HFFc6 (cell line): ENCODE measurements around the gene BCAM. TPM values are rescaled to one million over a fixed set of nuclear protein-coding genes. Genes with fewer than 3 reads are reported as not detected.
A peak's percentile ranks its signal among the peaks of the same experiment; 100 is the strongest.
"Not testable (repeated sequence)": the region's sequence is repeated elsewhere in the genome, so short reads cannot be mapped to it uniquely, and the experiment has no call there.

Source experiments
- DNase-seq: peaks from one replicate; pipeline ENCODE4 v3.0.0-alpha.2; 2018
- H3K27ac Mint-ChIP-seq: 2 replicates; pipeline ENCODE4 v1.8.0; 2020; ENCODE audit warnings: mild to moderate bottlenecking, mixed read lengths
- H3K27me3 Mint-ChIP-seq: 2 replicates; pipeline ENCODE4 v1.8.0; 2021; ENCODE audit warnings: mild to moderate bottlenecking, moderate library complexity, mixed read lengths; ENCODE audit not compliant: insufficient read depth
- H3K36me3 Mint-ChIP-seq: 2 replicates; pipeline ENCODE4 v1.8.0; 2021; ENCODE audit warnings: low read depth, mixed read lengths
- H3K4me1 Mint-ChIP-seq: 2 replicates; pipeline ENCODE4 v1.8.0; 2020; ENCODE audit warnings: low read depth, mixed read lengths
- H3K4me3 Mint-ChIP-seq: 2 replicates; pipeline ENCODE4 v1.8.0; 2020; ENCODE audit warnings: mild to moderate bottlenecking, moderate library complexity, mixed read lengths
- H3K9me3 Mint-ChIP-seq: 2 replicates; pipeline ENCODE4 v1.8.0; 2020; ENCODE audit warnings: mild to moderate bottlenecking, mixed read lengths
- CTCF ChIP-seq: fragments of 200-600 bp; sonication (generic); IDR thresholded peaks from 2 replicates; pipeline ENCODE4 v1.5.0; 2021; ENCODE audit warnings: antibody characterized with exemption, mild to moderate bottlenecking
- total RNA-seq, 6 experiments: library from RNA; stranded (reverse); fragmentation: NEBNext Ultra II Directional; extraction: Animal tissue kit (Norgen Biotek cat#: 25700); gene quantifications; 2 replicates in 1 of 6; 3 replicates in 5 of 6; pipeline ENCODE4 v1.2.3, GENCODE V29; 2021

The BCAM gene
- total RNA-seq, 6 experiments from 2014 or later = 5.5 to 6.2 (median 6.0) TPM

DNA sequence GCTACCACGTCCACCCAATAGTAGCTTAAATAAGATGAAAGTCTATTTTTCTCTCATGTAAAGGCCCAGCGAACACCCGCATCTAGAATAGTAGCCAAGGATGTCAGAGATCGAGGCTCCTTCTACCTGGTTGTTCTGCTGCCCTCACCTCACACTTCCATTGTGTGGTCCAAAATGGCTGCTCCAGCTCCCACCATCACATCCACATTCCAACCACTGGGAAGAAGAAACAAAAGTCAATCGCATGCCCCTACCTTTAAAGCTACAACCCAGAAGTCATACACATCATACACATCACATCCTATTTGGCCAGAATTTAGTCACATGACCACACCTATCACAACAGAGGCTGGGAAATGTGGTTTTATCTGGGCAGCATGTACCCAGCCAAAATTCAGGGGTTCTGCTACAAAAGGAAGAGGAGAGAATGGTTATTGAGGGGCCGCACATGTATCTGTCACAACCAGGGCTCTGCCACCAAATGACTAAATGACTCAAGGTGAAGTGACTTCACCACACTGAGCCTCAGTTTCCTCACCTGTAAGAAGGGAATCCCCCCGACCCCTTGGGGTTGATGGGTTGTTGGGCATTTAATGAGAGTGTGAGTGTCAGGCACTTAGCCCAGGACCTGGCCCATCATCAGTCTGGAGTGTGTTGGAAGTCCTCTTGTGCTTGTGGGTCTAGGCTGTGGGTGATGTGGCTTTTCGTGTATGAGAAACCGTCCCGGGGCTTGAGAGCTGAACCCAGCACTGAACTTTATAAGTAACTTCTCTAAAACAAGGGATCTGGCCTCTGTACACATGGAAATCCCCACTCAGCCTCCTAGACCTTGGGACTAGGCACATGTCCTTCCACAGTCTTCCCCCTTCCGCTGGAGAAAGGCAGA, 41.4 kb upstream of the BCAM start:
- Mint-ChIP-seq H3K4me1 (peaks cover 32% of the 10 kb centered on the region), H3K36me3 (no peaks in the 10 kb centered on the region), H3K27me3 (peaks cover 5% of the 10 kb centered on the region; the same call in 1 of the 2 replicates), H3K27ac (no peak overlapping the region), H3K9me3 (no peaks in the 10 kb centered on the region), H3K4me3 (no peak overlapping the region)
- DNase-seq = no peak
- 0 out of 2 replicates have a peak, but pooled peaks have one; percentile 8 for TF ChIP-seq CTCF

DNA sequence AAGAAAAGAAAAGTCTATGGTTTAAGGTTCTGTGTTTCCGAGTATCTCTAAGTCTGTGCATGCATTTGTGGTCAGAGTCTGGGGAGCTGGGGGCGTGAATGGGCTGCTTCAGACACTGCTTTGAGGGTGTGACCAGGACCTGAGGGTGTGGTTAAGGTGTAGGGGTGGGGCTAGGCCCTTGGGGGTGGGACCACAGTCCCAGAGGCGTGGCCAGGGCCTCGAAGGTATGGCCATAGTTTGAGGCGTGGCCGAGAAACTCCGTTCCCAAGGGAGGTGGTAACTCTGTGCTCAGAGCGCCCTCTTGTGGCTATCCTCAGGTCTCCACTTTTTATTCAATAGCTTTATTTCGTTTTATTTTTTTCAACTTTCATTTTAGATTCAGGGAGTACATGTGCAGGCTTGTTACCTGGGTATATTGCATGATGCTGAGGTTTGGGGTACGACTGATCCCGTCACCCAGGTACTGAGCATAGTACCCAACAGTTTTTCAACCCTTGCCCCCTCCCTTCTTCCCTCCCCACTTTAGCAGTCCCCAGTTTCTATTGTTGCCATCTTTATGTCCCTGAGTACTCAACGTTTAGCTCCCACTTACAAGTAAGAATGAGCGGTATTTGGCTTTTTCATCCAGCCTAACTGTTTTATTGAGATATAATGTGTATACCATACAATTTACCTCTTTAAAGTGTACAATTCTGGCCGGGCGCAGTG, 38.2 kb upstream of the BCAM start:
- peaks cover 2% of the 10 kb centered on the region; the same call in 1 of the 2 replicates for H3K27me3 Mint-ChIP-seq
- TF ChIP-seq CTCF = peak; percentile 97
- H3K9me3 Mint-ChIP-seq = no peaks in the 10 kb centered on the region
- H3K27ac Mint-ChIP-seq = peak overlapping the region; percentile 66; the same call in 1 of the 2 replicates
- no peaks in the 10 kb centered on the region; the same call in 1 of the 2 replicates for H3K36me3 Mint-ChIP-seq
- H3K4me3 Mint-ChIP-seq = peak overlapping the region; percentile 80
- H3K4me1 Mint-ChIP-seq = peaks cover 43% of the 10 kb centered on the region
- peak; percentile 88 for DNase-seq

DNA sequence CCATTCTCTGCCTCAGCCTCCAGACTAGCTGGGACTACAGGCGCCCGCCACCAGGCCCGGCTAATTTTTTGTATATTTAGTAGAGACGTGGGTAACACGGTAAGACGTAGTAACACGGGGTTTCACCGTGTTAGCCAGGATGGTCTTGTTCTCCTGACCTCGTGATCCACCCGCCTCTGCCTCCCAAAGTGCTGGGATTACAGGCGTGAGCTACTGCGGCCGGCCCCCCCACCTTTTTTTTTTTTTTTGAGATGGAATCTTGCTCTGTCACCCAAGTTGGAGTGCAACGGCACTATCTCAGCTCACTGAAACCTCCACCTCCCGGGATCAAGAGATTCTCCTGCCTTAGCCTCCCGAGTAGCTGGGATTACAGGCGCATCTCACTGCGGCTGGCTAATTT, 36.8 kb upstream of the BCAM start:
- H3K27me3 Mint-ChIP-seq, H3K27ac Mint-ChIP-seq, H3K4me3 Mint-ChIP-seq, H3K36me3 Mint-ChIP-seq, DNase-seq, H3K9me3 Mint-ChIP-seq: not testable (repeated sequence)
- H3K4me1 Mint-ChIP-seq = peaks cover 40% of the 10 kb centered on the region

- Mint-ChIP-seq H3K27me3 (no peaks in the 10 kb centered on the region), H3K4me1 (peaks cover 40% of the 10 kb centered on the region), H3K4me3 (no peak overlapping the region), H3K27ac (0 out of 2 replicates have a peak overlapping the region, but pooled peaks have one; percentile 24), H3K9me3 (no peaks in the 10 kb centered on the region), H3K36me3 (no peaks in the 10 kb centered on the region; the same call in 1 of the 2 replicates)
- no peak for TF ChIP-seq CTCF
- no peak for DNase-seq
These were observed 35.9 kb upstream of the BCAM start for GRCh38 chr19:44772959-44773358.

- no peak for TF ChIP-seq CTCF
- DNase-seq = no peak
These were observed 33.1 kb upstream of the BCAM start for GRCh38 chr19:44775676-44776240.

More at GRCh38 chr19:44775676-44776240, 33.1 kb upstream of the BCAM start:
- no peak overlapping the region for H3K27ac Mint-ChIP-seq
- peaks cover 34% of the 10 kb centered on the region for H3K4me1 Mint-ChIP-seq
- no peaks in the 10 kb centered on the region for H3K27me3 Mint-ChIP-seq
- H3K9me3 Mint-ChIP-seq = no peaks in the 10 kb centered on the region
- no peaks in the 10 kb centered on the region; the same call in 1 of the 2 replicates for H3K36me3 Mint-ChIP-seq
- no peak overlapping the region for H3K4me3 Mint-ChIP-seq
